NOMO-1 treated with DMSO at 0.1 percent for 48 hours (cell line): Measurements from ENCODE around the gene DGKZ.

ENCODE experiments used
- DNase-seq: peaks from one replicate; lab custom pipeline; 2025; ENCODE audit not compliant: unreplicated experiment; lab: John Stamatoyannopoulos, UW

DGKZ gene

DNA sequence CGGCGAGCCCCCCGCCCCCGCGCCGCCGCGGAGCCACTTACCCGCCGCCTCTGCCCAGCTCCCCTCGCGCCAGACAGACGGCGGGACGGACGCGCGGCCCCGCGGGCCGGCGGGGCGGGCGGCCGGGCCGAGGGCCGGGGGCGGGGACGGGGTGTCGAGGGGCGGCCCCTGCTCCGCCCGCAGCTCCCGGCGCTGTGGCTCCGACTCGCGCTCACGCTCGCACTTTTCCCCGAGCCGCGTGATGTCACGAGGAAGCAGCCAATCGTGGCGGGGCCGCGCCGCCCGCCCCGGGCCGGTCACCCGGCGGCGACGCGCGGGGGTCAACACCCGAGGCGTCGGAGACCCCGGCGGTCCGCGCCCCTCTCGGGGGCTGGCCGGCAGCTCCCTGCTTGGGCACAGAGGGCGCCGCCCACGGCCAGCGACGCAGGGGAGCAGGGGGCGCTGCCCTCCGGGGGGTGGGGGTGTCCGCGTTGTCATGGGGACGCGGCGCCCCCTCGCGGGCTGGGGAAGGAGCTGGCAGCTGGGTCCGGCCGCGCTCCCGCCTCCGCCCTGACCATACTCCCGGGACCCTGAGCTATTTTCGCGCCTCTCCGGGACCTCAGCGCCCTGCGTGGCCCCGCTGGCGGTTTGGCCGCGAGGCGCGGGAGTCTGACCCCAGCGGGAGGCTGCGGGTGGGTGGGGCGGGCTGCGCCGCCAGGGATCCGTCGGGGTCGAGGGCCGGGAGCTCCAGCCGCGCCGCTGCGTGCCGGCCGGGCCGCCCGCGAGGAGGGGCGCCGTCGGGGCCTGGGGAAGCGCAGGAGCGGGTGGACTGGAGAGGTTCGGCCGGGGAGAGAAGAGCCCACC is 44.5 kb downstream of the DGKZ start, which contains the start of gene CHRM4:
TSS of gene CHRM4 (minus strand) at position 199 of the 843 bp plus-strand sequence. CDS start 5,219 bp downstream, outside the sequence.
- peak; percentile 17 for DNase-seq

DNA sequence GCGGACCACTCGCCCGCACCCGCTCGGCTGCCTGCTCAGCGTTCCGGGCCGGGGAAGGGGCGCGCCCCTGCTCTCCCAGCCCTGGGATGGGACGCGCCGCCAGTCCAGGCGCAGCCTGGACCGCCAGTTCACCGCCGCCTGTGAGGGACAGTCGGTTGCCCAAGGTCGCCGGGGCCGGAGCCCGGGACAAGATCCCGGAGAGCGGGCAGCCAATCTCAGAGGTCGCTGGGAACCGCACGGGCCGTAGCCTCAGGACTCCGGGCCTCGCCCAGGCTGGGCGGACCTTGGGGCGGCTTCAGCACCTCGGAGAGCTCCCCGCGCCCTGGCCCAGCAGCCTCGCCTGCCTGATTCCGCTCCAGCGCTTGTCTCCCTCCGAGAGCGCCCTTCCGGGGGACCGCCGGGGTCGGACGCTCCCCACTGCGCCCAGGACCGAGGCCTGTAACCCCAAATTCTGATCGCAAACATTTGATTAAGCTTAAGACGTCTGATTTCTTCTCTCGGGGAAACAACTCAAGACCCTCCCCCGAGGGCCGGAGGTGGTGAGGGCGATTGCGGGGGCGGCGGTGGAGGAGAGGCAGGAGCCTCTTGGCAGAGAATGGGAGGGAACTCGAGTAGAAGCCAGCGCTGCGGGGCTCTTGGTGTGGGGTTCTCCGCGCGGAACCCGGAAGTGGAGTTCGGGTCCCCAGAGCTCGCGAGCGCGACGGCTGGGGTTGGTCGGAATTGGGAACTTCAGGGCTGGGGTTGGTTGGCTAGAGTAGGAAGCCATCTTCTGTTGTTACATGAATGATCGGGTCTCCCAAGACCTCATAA is 45.4 kb downstream of the DGKZ start:
- peak; percentile 72 for DNase-seq

DNA sequence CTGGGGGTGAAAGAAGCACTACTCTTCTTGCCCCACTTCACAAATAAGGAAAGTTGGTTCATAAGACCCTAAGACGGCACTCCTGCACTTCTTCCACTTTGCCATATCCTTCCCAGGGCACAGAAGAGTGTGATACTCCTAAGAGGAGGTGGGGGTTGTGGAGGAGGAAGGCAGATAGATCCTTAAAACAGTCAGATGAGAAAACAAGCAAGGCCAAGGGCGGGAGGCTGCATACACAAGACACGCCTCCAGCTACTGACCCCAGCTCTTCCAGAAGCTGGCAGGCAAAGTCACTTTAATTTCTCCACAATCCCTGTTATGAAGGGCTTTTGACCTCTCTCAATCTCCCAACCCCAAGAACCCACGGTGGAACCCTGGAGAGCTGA is 46.0 kb downstream of the DGKZ start:
- no peak for DNase-seq

DNA sequence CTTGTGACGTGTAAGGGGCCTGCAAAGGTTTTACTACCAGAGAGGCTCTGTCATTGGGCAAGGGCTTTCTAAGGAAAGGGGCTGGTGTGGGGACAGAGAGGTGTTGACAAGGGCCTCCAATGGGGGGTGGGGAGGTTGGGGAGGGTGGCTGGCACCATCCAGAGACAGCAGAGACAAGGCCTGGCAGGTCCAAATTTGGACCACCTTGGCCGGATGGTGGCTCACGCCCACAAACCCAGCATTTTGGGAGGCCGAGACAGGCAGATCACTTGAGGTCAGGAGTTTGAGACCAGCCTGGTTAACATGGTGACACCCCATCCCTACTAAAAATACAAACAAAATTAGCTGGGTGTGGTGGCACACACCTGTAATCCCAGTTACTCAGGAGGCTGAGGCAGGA is 46.5 kb downstream of the DGKZ start:
- no peak for DNase-seq

DNA sequence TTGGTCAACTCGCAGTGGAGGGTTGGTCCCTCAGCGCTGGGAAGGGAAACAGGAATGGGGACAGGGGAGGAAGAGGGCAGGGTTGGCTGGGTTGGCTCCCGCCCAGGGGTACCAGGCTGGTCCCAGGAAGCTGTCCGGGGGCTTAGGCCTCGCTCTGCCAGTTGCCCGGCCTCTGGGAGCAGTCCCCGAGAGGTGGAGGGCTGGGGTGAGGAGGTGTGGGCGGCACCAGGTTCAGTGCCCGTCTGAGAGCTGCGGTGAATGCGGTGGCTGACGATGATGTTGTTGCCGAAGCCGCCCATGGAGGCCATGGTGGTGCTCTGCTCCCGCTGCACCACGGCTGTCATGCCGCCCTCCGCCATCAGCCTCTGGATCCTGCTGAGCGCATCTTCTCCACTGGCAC is 50.3 kb downstream of the DGKZ start:
- DNase-seq: no peak

DNA sequence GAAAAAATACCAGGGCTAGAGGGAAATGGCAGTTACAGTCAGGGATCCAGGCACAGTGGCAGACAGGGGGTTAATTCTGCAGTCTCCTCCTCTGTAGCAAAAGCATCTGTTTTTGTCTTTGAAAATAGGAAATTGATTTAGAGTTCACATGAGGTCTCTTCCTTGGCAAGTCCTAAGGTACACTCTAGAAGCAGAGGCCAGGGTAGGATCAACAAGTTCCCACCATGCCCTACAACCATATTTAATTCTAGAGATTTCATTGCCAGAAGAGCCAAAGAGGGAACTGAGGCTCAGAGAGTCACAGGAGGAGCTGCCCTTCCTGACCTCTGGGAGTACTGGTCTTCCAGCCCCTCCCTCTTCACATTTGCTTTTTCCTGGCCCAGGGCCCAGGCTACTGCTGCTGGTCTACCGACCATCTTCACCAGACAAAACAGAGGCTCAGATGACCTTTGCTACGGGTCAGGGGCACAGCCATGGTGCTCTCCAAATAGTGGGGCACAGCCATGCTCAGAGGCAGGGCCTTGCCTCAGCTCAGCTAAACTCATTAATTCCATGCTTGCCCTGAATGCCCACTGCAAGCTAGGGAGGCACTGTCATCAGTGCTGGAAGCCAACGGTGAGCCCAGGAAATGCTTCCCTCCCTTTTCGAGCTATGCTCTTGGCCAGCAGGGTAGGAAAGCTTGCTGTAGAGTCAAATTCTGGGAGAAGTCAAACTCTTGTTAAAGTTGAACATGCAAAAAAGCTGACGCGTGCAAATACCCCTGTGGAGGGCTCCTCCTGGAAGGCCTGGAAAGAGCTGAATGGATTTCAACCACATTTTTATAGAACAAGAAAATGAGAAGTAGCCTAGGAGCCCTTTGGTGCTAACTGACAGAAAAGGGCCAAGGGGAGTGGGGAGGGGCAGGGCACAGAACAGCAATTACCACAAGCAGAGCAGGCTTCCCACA is 56.0 kb downstream of the DGKZ start:
- DNase-seq: no peak

DNA sequence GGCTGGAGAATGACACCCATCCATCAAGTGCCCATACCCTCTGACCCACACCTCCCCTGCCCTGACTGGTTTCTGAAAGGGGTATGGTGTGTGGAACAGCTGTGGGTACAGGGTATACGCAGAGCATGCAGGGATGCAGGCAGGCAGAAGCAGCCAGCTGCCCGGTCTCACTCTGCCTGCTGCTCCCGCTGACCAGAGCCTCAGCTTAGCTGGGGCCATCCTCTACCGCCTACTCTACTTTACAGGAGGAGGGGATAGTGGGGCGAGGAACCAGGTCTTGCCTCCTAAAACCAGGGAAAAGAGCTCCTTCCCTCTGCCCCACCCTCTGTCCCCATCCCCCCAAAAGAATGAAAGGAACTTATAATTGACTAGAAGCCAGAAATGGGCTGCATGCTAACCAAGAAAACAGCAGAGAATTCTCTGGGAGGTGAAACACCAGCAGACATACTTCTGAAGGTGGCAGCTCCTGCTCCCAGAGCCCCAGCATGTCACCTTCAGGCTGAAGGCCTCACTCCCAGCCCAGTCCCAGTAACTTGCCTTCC is 57.3 kb downstream of the DGKZ start:
- DNase-seq: no peak

DNA sequence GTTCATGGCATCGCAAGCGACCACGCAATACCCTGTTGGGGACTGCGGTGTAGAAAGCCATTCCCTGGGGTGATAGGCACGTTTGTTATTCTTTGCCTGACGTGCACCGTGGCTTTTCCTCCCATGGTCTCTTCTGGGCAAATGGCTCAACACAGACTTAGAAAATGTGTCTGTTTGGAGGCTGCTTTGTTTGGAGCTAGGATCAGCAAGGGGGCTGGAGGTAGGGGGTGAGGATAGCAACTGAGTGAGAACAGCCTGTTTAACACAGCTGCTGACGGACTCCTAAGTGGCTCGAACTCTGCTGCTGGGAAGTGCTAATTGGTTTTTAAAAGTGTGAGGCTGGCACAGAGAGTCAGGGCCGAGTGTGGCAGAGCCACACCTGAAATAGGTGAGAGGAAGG is 60.4 kb downstream of the DGKZ start:
- no peak for DNase-seq

DNA sequence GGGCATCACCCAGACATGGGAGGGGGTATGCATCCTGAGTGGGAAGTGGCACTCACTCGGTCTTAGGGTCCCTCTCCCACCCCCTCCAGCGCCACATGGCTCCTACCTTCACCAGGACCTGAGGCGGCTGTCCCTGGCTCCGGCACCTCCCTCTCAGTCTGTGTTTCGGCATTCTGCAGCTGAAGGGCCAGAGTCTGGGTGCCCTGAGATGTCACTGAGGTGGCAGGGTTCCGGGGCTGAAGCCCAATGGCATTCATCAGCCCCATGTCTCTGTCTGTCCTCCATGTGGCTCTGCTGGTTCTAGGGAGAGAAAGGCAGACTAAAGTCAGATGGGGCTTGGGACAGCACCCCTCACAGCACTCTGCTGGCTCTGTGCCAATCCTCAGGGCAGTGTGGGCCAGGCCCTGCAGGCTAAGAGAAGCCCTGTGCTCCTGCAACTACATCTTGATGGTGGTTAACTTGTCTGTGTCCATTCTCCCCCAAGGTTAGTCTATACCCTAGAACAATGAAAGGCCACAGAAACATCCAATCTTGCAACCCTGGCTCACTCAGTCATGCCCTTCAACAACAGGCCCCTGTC is 61.2 kb downstream of the DGKZ start:
- DNase-seq: no peak

DNA sequence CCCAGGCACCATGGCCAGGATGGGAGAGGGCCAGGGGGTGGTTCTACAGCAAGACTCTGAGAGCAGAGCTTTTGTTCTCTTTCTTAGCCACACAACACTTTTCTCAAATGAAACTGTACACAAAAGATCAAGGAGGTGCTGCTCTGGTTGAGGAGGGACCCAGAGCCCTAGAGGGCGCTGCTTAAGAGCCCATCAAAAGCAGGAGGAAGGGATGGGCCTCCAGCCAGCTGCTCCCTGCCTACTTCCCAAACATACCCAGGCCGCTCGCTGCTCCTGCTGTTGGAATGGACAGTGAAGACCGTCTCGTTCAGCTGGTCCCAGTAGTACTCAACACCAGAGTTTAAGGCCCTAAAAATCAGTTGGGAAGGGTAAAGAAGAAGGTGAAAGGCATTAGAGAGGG is 62.8 kb downstream of the DGKZ start:
- DNase-seq: no peak

DNA sequence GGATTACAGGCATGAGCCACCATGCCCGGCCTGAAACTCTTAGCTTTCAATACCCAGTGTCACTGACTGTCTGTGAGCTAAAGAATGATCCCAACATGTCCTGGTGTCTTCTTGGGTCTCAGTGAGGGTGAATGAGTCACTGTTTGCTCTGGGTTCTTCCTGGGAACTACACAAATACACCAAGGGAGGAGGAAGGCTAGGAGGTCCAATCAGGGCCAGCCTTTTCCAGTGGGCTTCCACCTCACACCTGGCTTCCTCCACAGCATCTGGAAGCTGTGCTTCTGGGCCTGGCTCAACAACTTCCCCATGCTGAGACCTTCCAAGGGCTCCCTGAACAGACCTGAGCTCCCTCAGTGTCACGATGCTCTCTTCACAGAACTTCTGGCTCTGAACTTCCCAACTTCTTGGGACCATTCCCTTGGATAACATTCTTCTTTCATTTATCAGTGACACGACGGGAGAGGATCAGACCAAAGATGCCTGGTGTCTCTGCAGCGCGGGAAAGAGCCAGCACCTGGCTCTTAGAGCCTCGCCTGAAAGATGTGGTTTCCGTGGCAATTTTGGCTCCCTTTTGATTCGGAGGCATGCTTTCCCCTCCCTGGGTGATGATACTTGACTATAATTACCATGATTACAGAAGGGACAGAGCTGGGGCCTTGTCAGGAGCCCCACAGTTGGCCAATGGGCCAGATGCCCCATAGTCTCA is 66.7 kb downstream of the DGKZ start:
- DNase-seq: no peak

DNA sequence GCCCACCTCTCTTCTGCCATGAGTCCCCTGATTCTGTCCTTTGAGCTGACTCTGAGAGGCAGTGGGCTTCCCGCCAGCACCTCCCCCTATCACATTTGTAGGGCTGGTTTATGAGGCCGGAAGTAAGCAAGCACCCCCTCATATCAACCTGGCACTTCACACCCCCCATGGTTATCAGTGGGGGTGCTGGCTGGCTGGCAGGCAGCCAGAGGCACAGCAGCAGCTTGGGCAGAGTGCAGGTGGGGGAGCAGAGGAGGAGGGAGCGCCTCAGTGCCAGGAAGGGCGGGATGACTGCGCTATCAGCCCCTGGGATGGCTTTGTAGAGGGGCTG is 67.2 kb downstream of the DGKZ start:
- DNase-seq: no peak

DNA sequence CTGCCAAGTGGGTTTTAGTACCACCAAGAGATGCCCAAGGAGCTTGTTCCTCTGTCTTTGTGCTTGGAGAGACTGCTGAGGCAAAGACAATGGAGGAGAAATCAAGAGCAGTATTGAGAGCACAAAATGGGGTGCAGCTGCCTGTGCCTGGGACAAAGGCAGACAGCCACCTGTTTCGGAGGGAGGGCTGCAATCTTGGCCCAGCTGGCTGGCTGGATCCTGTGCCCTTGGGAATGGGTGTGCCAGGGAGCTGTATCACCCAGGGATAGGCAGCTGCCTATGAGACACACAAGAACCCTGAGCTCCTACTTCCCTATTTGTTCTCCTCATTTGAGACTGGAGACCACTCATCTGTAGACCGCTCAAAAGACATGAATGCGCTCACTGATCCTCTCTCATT is 67.6 kb downstream of the DGKZ start:
- no peak for DNase-seq

DNA sequence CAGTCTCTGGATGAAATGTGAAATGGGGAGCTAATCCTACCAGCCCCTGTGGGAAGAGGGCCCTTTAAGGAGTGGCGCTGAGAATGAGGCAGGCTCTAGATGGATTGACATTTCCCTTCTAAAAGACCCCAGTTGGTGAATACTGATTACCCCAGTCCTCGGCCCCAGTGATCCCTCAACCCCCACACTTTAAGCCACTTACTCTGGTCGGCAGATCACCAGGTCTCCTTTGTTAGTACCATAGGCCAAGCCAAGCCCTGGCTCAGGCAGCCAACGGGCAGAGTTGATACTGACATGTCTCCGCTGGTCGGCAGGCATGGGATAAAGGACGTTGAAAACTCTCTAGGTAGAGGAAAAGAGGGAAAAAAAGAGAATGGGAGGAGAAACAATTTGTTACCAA is 70.4 kb downstream of the DGKZ start:
- no peak for DNase-seq

DNA sequence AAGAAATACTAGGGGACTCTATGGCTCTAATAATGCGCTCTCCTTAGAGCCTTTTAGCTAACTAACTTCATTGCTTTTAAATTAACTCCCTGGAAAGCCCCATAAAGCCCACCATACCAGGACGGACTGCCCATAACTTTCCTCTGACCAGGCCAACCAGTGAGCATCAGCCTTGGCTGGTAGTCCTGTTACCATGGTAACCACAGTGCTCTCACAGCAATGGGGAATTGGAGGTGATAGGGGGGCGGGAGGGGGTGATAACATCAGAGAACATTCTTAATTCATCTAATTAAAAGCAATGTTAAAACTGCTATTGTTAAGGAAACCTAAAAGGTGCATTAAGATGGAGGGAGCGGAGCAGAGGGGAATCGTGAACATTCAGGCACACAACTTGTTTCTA is 71.5 kb downstream of the DGKZ start:
- no peak for DNase-seq

DNA sequence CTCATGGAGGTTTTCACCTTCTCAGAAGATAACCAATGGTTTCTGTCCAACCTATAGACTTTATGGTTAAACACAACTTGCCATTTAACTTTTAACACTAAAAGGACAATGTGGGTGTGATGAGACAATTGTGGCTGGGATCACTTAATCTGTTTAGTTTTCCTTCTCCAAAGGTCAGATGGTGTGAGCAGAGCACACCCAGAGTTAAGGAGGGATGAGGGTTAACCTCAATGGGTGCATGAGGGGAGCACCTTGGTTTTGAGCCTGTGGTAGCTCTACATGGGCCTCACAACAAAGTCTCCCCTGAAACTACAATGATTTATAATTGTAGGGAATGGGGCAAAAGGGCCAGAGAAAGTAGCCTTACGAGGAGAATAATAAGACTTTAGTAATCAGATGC is 73.2 kb downstream of the DGKZ start:
- DNase-seq: no peak

DNA sequence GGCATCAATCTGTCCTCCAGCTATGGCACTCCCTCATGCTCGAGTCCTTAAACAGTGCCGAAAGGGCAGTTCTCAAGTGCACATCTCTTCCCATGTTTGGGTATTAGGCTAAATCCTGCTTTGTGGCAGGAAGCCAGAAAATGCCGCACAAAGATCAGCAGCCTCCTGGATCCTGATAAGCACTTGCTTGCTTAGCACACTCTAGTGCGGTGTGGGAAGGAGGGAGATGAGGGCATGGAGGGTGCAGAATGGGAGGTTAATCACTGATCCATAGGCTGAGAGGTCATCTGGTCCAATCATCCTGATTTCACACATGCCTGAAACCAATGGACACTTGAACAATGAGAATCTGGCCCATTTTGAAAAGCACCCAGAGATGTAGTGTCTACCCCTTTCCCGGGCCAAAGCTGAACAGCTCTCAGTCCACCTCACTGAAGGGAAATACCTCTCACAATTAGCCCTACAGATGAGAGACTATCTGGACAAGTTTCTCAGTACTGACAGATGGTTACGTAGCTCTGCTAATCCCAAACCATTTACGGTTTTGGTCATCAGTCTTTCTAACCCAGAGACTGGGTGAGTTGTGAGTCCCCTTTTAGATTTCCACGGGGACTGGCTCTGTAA is 74.1 kb downstream of the DGKZ start:
- DNase-seq: no peak

DNA sequence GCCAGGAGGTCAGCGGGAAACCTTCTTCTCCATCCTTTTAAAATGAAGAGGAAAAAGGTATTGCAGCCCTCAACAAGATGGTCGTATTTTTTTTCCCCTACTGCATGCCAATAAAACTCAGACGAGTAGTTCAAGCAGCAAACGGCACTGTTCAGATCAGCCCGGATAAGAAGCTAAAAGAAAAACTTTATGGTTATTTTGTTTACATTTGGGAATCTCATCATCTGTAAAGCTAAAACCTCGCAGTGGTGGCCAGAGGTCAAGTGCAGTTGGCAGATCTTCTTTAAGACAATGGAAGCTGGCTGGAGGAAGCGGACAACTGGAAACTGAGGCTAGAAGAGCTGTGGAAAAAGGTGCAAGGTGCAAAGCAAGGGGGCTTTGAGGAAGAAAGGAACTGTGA is 75.3 kb downstream of the DGKZ start:
- no peak for DNase-seq

DNA sequence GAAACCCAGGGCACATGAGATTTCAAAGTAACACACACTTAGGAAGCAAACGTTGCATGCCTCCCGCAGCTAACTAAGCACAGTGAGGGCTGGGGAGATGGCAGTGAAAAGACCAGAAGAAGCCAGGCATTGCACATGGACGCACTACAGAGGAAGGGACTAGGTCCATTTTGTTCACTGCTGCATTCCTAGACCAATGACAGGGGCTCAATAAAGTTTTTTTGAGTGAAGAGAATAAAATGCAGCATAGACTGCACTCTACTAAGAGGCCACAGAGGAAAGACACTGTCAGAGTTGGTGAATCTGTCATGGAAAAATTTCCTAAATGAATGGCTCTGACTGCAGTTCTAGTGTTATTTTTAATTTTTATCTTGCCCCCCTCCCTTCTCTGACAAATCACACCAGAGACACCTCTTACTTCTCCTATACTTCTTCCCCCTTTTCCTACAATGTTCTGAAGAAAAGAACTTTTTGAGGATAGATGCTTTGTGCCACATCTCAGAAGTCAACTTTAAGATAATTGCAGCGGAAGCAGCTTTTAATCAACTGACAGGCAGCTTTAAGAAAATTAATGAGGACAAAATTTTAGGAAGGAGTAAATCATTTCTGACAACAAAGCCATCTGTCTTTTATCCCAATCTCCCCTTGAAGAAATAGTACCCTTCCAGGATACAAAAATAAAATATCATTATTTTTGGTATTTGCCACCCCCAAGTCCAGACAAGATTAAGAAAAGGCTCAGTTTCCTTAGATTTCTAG is 79.1 kb downstream of the DGKZ start:
- no peak for DNase-seq
